ENCODE results near the gene PLA2R1.
A peak's percentile ranks its signal among the peaks of the same experiment; 100 is the strongest.

PLA2R1 gene

DNA sequence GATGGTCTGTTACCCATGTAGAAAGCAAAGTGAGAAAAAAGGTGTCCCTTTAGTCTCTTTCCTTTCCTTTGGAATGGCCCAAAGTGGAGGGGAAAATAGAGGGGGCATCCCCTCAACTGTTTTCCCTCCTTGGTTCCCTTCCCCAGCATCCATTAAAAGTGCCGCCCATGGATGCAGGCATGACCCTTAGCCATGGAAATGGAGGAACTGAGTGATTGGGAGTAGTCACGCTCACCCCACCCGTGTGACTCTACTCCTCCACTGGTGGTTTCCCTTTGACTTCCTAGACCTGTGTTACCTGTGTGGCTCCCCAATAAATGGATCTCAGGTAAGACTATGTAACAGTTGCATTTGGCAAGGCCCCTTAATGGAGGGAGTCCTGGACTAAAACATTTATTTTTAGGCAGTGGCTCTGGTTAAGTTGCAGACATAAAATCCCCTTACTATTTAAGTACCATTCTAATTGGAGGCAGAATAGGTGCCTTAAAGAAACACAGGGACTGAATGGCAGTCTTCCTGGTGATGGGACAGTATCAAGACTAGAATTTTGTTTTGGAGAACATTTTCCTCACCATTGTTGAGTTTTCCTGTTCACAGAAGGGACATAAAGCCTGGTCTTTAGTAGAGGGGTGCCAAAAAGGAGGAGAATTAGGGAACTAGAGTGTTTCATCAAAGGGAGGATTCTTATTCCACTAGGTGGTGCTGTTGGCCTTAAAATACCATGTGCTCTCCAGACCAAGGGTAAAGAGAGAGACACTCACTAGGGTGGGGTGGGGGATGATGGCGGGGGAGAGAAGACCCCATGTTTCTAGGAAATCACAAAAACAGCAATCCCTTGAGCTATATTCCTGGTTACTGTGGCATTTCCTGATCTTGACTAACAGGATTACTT lies 25.7 kb upstream of the PLA2R1 start:
- Histone ChIP-seq H3K4me1 (ENCODE audit: control insufficient read depth, low read length) (no peaks in the 10 kb centered on the region), H3K79me2 (ENCODE audit: control insufficient read depth, low read length) (no peaks in the 10 kb centered on the region), H3K9me2 (replicated peaks; ENCODE audit: control insufficient read depth, low read length) (no peaks in the 10 kb centered on the region), H4K20me1 (ENCODE audit: control insufficient read depth, insufficient read depth, low read depth, low read length) (no peaks in the 10 kb centered on the region), H3K27ac (ENCODE audit: low read depth, low read length) (no peak overlapping the region), H3K27me3 (ENCODE audit: control insufficient read depth, low read length) (no peaks in the 10 kb centered on the region), H3F3A (ENCODE audit: control insufficient read depth, insufficient read depth) (no peaks in the 10 kb centered on the region), H3K4me3 (ENCODE audit: low read length) (no peak overlapping the region), H3K4me2 (ENCODE audit: low read length) (no peak overlapping the region), H3K36me3 (ENCODE audit: control insufficient read depth, low read length) (no peaks in the 10 kb centered on the region), H3K9me3 (ENCODE audit: control insufficient read depth, insufficient read depth, low read length) (peaks cover 41% of the 10 kb centered on the region)
- TF ChIP-seq, protein P1, sequence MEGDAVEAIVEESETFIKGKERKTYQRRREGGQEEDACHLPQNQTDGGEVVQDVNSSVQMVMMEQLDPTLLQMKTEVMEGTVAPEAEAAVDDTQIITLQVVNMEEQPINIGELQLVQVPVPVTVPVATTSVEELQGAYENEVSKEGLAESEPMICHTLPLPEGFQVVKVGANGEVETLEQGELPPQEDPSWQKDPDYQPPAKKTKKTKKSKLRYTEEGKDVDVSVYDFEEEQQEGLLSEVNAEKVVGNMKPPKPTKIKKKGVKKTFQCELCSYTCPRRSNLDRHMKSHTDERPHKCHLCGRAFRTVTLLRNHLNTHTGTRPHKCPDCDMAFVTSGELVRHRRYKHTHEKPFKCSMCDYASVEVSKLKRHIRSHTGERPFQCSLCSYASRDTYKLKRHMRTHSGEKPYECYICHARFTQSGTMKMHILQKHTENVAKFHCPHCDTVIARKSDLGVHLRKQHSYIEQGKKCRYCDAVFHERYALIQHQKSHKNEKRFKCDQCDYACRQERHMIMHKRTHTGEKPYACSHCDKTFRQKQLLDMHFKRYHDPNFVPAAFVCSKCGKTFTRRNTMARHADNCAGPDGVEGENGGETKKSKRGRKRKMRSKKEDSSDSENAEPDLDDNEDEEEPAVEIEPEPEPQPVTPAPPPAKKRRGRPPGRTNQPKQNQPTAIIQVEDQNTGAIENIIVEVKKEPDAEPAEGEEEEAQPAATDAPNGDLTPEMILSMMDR (IDR thresholded peaks at IDR 0.05; ENCODE audit: low read depth, low read length, poor library complexity, severe bottlenecking) = peak; percentile 56
- TF ChIP-seq EZH2phosphoT487 (IDR thresholded peaks at IDR 0.05; ENCODE audit: borderline replicate concordance, low read length) = no peak

DNA sequence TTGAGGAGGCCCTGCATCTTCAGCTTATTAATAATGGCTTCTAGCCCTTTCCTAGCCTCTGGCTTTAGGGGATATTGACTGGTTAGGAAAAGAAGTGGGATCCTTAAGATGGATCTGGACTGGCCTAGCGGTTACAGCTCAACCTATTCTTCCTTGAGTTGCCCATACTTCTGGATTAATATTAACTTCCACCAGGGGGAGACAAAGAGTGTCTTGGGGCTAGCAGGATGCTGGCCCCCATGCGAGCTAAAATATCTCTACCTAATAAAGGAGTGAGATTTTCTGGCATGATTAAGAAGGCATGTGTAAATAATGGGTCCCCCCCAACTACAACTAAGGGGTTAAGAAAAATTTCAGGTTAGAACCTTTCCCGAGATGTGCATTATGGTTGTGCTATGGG lies 23.2 kb upstream of the PLA2R1 start:
- no peak overlapping the region for H3K27ac ChIP-seq (ENCODE audit: low read depth, low read length)
- no peaks in the 10 kb centered on the region for H3K4me1 ChIP-seq (ENCODE audit: control insufficient read depth, low read length)
- no peaks in the 10 kb centered on the region for H3K9me2 ChIP-seq (replicated peaks; ENCODE audit: control insufficient read depth, low read length)
- H4K20me1 ChIP-seq (ENCODE audit: control insufficient read depth, insufficient read depth, low read depth, low read length) = no peaks in the 10 kb centered on the region
- H3K79me2 ChIP-seq (ENCODE audit: control insufficient read depth, low read length) = no peaks in the 10 kb centered on the region
- H3K4me3 ChIP-seq (ENCODE audit: low read length) = no peak overlapping the region
- H3K36me3 ChIP-seq (ENCODE audit: control insufficient read depth, low read length) = no peaks in the 10 kb centered on the region
- H3K9me3 ChIP-seq (ENCODE audit: control insufficient read depth, insufficient read depth, low read length) = peaks cover 41% of the 10 kb centered on the region
- no peak overlapping the region for H3K4me2 ChIP-seq (ENCODE audit: low read length)
- H3F3A ChIP-seq (ENCODE audit: control insufficient read depth, insufficient read depth) = no peaks in the 10 kb centered on the region
- TF ChIP-seq EZH2phosphoT487 (IDR thresholded peaks at IDR 0.05; ENCODE audit: borderline replicate concordance, low read length) = no peak
- TF ChIP-seq, protein P1 (IDR thresholded peaks at IDR 0.05; ENCODE audit: low read depth, low read length, poor library complexity, severe bottlenecking) = peak; percentile 57
- H3K27me3 ChIP-seq (ENCODE audit: control insufficient read depth, low read length) = no peaks in the 10 kb centered on the region

- Histone ChIP-seq H3K27me3 (ENCODE audit: control insufficient read depth, low read length) (0 out of 2 replicates have a peak, but pooled peaks cover 3% of the 10 kb centered on the region), H3K9me2 (replicated peaks; ENCODE audit: control insufficient read depth, low read length) (no peaks in the 10 kb centered on the region), H3K4me3 (ENCODE audit: low read length) (no peak overlapping the region), H3K27ac (ENCODE audit: low read depth, low read length) (no peak overlapping the region), H3F3A (ENCODE audit: control insufficient read depth, insufficient read depth) (no peaks in the 10 kb centered on the region), H3K36me3 (ENCODE audit: control insufficient read depth, low read length) (no peaks in the 10 kb centered on the region), H3K4me1 (ENCODE audit: control insufficient read depth, low read length) (no peaks in the 10 kb centered on the region; the same call in 1 of the 2 replicates), H3K9me3 (ENCODE audit: control insufficient read depth, insufficient read depth, low read length) (no peaks in the 10 kb centered on the region), H4K20me1 (ENCODE audit: control insufficient read depth, insufficient read depth, low read depth, low read length) (no peaks in the 10 kb centered on the region), H3K79me2 (ENCODE audit: control insufficient read depth, low read length) (no peaks in the 10 kb centered on the region), H3K4me2 (ENCODE audit: low read length) (no peak overlapping the region)
- TF ChIP-seq, protein P1 (IDR thresholded peaks at IDR 0.05; ENCODE audit: low read depth, low read length, poor library complexity, severe bottlenecking) = no peak
- no peak for TF ChIP-seq EZH2phosphoT487 (IDR thresholded peaks at IDR 0.05; ENCODE audit: borderline replicate concordance, low read length)
These were observed 15.7 kb upstream of the PLA2R1 start for GRCh38 chr2:160077912-160078810.
